T1000 (cell line): Measurements from ENCODE around the gene SV2C.
"Not testable (repeated sequence)": the region's sequence is repeated elsewhere in the genome, so short reads cannot be mapped to it uniquely, and the experiment has no call there.

Experiments used
- DNase-seq: peaks from one replicate; lab custom pipeline; 2025; ENCODE audit warnings: mixed read lengths; lab: John Stamatoyannopoulos, UW

Gene SV2C, protein sequence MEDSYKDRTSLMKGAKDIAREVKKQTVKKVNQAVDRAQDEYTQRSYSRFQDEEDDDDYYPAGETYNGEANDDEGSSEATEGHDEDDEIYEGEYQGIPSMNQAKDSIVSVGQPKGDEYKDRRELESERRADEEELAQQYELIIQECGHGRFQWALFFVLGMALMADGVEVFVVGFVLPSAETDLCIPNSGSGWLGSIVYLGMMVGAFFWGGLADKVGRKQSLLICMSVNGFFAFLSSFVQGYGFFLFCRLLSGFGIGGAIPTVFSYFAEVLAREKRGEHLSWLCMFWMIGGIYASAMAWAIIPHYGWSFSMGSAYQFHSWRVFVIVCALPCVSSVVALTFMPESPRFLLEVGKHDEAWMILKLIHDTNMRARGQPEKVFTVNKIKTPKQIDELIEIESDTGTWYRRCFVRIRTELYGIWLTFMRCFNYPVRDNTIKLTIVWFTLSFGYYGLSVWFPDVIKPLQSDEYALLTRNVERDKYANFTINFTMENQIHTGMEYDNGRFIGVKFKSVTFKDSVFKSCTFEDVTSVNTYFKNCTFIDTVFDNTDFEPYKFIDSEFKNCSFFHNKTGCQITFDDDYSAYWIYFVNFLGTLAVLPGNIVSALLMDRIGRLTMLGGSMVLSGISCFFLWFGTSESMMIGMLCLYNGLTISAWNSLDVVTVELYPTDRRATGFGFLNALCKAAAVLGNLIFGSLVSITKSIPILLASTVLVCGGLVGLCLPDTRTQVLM

DNA sequence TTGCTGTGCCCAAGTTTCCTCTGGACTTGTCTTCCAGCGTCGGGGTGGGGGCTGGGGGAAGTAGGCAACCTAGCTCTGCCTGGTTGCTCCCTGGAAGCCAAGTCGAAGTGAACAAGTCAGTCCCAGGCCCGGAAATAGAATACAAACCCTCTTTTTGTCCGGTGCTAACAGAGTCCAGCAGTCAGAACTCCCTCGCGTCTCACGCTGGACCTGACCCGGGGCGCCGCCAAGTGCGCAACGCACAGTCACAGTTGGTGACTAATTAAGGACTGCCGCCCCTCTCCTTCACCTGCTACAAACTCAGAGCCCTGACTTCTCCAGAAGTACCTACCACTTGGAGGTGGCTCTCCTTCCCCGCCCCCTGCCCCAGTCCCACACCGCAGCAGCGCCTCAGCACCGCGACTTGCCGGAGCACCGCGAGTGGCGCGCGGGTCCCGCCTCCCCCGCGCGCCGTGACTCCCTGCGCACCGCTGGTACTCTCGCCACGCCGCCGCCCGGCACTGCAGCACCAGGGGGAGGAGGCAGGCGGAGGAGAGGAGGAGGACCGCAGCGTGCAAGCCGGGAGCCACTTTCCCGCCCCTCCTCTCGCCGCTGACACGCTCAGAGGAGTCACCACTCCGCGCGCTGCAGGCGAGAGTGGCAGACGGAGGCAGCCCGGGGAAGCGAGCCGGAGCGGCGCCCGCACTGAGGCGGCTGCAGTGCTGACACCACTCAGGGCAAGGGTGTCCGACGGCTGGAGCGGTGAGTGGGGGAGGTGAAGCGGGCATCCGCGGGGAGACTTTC, at the start of gene SV2C:
TSS of gene SV2C (plus strand) at position 612 of the 783 bp plus-strand sequence. CDS start 48,368 bp downstream, outside the sequence.
- no peak for DNase-seq

GRCh38 chr5:76037736-76038151, 45.4 kb upstream of the SV2C start:
- DNase-seq, result not testable (repeated sequence)

- DNase-seq, result no peak
Observed at GRCh38 chr5:76038212-76038611, 45.0 kb upstream of the SV2C start.

DNA sequence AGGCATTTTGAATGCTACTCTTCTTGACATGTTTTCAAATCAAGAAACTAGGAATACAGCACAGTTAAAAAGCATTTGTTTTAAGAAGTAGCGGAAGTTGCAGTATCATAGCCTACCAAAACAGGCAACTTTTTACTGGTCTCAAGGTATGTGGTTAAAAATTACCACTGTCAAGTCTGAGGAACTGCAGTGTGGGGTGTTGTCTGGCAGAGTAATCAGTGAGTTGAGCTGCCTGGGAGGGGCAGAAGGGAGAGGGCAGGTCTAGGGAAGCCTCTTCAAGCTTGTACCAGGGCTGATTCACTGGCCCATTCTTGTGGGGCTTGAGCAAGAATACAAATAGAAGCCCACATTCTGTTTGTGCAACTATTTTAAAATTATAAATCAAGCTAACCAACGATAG, 42.4 kb upstream of the SV2C start:
- DNase-seq, result no peak

GRCh38 chr5:76041863-76042262, 41.3 kb upstream of the SV2C start:
- DNase-seq, result no peak

GRCh38 chr5:76046741-76047140, 36.4 kb upstream of the SV2C start:
- DNase-seq, result no peak

GRCh38 chr5:76050134-76050533, 33.0 kb upstream of the SV2C start:
- DNase-seq, result no peak

DNA sequence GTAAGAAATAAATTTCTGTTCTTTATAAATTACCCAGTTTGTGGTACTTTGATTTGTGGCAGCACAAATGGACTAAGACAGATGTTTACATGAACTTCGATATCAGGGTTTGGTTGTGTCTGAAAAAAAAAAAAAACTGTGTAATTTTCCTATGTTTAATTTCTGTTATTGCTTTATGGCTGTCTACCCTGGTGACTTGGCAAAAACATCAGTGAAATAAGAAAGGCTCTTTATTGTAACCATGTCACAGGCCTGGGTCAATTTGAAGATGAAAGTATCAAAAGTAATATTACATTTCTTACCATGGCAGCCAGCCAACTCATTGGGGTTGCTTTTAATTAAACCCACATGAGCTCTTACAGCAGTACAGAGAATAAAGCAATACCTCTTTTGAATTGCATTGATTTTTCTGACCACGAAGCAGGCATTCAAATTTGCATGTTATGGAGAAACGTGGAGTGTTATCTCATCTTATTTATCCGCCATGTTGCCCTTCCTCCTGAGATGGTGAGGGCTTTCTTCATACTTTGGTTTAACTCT, 20.6 kb upstream of the SV2C start:
- DNase-seq, result no peak

GRCh38 chr5:76065258-76065657, 17.9 kb upstream of the SV2C start:
- DNase-seq, result no peak

DNA sequence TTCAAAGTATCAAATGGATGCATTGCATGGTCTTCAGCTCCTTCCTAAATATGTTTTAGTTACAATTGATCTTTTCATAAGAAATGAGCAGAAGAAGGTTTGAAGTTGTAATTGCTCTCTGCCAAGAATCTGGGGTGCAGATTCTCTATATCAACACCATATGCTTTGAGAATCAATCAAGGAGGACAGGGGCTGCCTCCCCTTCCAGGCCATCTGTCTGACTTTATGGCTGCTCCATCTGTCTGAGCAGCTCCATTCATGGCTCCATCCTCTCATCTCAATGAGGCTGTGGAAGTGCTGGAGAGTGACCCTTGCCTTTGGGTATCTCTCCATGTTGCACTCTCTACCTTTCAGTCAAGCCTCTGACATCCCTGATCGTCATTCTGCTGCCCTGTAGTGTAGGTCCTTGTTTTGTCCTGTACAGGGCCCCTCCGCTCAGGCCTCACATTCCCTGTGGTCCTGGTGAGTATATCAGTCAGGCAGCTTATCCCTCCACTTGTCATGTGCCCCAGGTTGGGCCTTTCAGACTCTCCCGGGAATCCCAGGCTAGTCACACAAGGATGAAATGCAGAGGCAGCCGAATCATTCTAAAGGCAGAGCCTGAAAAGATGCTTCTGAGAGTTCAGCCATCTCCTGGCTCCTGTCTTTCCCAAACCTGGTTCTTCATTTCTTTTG, 14.0 kb upstream of the SV2C start:
- DNase-seq, result no peak

- DNase-seq, result no peak
Observed at GRCh38 chr5:76074487-76075065, 8.6 kb upstream of the SV2C start.

- no peak for DNase-seq
Observed at GRCh38 chr5:76081811-76082771, 1.1 kb upstream of the SV2C start.

GRCh38 chr5:76083555-76084495, 642 bp downstream of the SV2C start:
- no peak for DNase-seq

GRCh38 chr5:76084496-76085242, 1.5 kb downstream of the SV2C start:
- DNase-seq, result no peak

- DNase-seq, result no peak
Observed at GRCh38 chr5:76085243-76085579, 2.0 kb downstream of the SV2C start.

- no peak for DNase-seq
Observed at GRCh38 chr5:76086095-76086494, 2.9 kb downstream of the SV2C start.

GRCh38 chr5:76089156-76089555, 6.0 kb downstream of the SV2C start:
- DNase-seq, result not testable (repeated sequence)

- no peak for DNase-seq
Observed at GRCh38 chr5:76091351-76091750, 8.2 kb downstream of the SV2C start.
